PC-9 (cell line): ENCODE data around the gene WBP2. TPM values are rescaled to one million over a fixed set of nuclear protein-coding genes. Genes with fewer than 3 reads are reported as not detected.
A peak's percentile ranks its signal among the peaks of the same experiment; 100 is the strongest.
"Not testable (repeated sequence)": the region's sequence is repeated elsewhere in the genome, so short reads cannot be mapped to it uniquely, and the experiment has no call there.

Source experiments
- BruUV-seq: library from RNA; stranded (reverse); fragments of 400-500 nt; replicated peaks from 2 replicates; lab custom pipeline; 2021; lab: Mats Ljungman, UMichigan
- CTCF ChIA-PET: fragments of 300-600 bp; sonication (Branson Sonifier 250); formaldehyde crosslinking; loops from one replicate; lab custom pipeline; 2022; ENCODE audit warnings: antibody characterized with exemption; lab: Charles Lee
- POLR2A ChIA-PET: fragments of 300-600 bp; sonication (Branson Sonifier 250); formaldehyde crosslinking; loops from one replicate; lab custom pipeline; 2022; ENCODE audit warnings: antibody characterized with exemption; ENCODE audit not compliant: unreplicated experiment; lab: Charles Lee
- DNase-seq, 2 experiments: peaks; one replicate each; pipeline versions ENCODE4 v3.0.0 to v3.0.0-alpha.2; 2015 to 2022; ENCODE audit warnings: mixed read lengths in 1 of 2
- H2AFZ ChIP-seq: fragments of 200-600 bp; sonication (generic); 2 replicates; pipeline ENCODE4 v1.8.1; 2017; ENCODE audit warnings: antibody characterized with exemption
- H3F3A ChIP-seq: fragments of 200-600 bp; sonication (generic); 2 replicates; pipeline ENCODE4 v1.8.1; 2017; ENCODE audit warnings: antibody characterized with exemption, mild to moderate bottlenecking, low read depth; ENCODE audit not compliant: insufficient read depth
- H3K27ac ChIP-seq: fragments of 200-600 bp; sonication (generic); 2 replicates; pipeline ENCODE4 v1.6.1; 2016; ENCODE audit warnings: mixed run types
- H3K27me3 ChIP-seq: fragments of 200-600 bp; sonication (generic); 2 replicates; pipeline ENCODE4 v1.6.1; 2016; ENCODE audit warnings: low read depth, mixed run types; ENCODE audit not compliant: insufficient read depth
- H3K36me3 ChIP-seq: fragments of 200-600 bp; sonication (generic); 2 replicates; pipeline ENCODE4 v1.6.1; 2016; ENCODE audit warnings: low read depth, mixed run types
- H3K4me1 ChIP-seq: fragments of 200-600 bp; sonication (generic); replicated peaks from 2 replicates; pipeline ENCODE4 v1.6.1; 2016; ENCODE audit warnings: mixed run types; ENCODE audit not compliant: insufficient read depth
- H3K4me2 ChIP-seq: fragments of 200-600 bp; sonication (generic); 2 replicates; pipeline ENCODE4 v1.6.1; 2017; ENCODE audit warnings: mixed run types
- H3K4me3 ChIP-seq: fragments of 200-600 bp; sonication (generic); 2 replicates; pipeline ENCODE4 v1.6.1; 2016; ENCODE audit warnings: mixed run types
- H3K79me2 ChIP-seq: fragments of 200-600 bp; sonication (generic); 2 replicates; pipeline ENCODE4 v1.6.1; 2017; ENCODE audit warnings: low read depth, mixed run types
- H3K9me2 ChIP-seq: fragments of 200-600 bp; sonication (generic); 2 replicates; pipeline ENCODE4 v1.8.1; 2017; ENCODE audit warnings: mild to moderate bottlenecking; ENCODE audit not compliant: insufficient read depth
- H3K9me3 ChIP-seq: fragments of 200-600 bp; sonication (generic); 2 replicates; pipeline ENCODE4 v1.8.1; 2016; ENCODE audit warnings: low read depth; ENCODE audit not compliant: insufficient read depth
- H4K20me1 ChIP-seq: fragments of 200-600 bp; sonication (generic); 2 replicates; pipeline ENCODE4 v1.8.1; 2017; ENCODE audit not compliant: insufficient read depth
- CTCF ChIP-seq: fragments of 200-600 bp; sonication (generic); conservative IDR thresholded peaks from 2 replicates; pipeline ENCODE4 v1.6.1; 2017; ENCODE audit warnings: mixed run types, antibody characterized with exemption, mild to moderate bottlenecking, moderate library complexity
- EZH2 ChIP-seq: fragments of 200-600 bp; sonication (generic); IDR thresholded peaks from 2 replicates; pipeline ENCODE4 v1.8.0; 2017; ENCODE audit warnings: antibody characterized with exemption, low read depth
- intact Hi-C: fragments of 100-400 bp; cut with micrococcal nuclease; formaldehyde crosslinking; loops from one replicate; pipeline ENCODE4 v1.10.0; 2022; ENCODE audit not compliant: unreplicated experiment
- total RNA-seq: library from RNA; stranded (reverse); gene quantifications from 2 replicates; pipeline ENCODE4 v1.2.3, GENCODE V29; 2021

WBP2 gene
- total RNA-seq, 1 experiment from 2014 or later, result 159 TPM

- peak; percentile 84 to 87 for DNase-seq
- intact Hi-C loops, result loop anchor here (1.0 kb wide), 1 partner anchor 17 kb away; the partner anchor contains the start of gene WBP2
- no peaks in the 10 kb centered on the region for H3K9me2 ChIP-seq
Observed at GRCh38 chr17:75872434-75873351, 17.6 kb upstream of the WBP2 start.

GRCh38 chr17:75870228-75870627 is 15.1 kb upstream of the WBP2 start:
- CTCF ChIA-PET, result not testable (repeated sequence)

More at GRCh38 chr17:75872434-75873351, 17.6 kb upstream of the WBP2 start:
- TF ChIP-seq CTCF (no peak), EZH2 (no peak)
- Histone ChIP-seq H3K27me3 (no peaks in the 10 kb centered on the region), H3K36me3 (no peaks in the 10 kb centered on the region), H3K79me2 (0 out of 2 replicates have a peak, but pooled peaks cover 3% of the 10 kb centered on the region), H4K20me1 (no peaks in the 10 kb centered on the region), H3K4me3 (no peak overlapping the region; the same call in 1 of the 2 replicates), H3K4me1 (peaks cover 46% of the 10 kb centered on the region), H2AFZ (peak overlapping the region; percentile 63; the same call in 1 of the 2 replicates), H3K4me2 (peak overlapping the region; percentile 70), H3K9me3 (no peaks in the 10 kb centered on the region), H3K27ac (peak overlapping the region; percentile 58), H3F3A (peaks cover 46% of the 10 kb centered on the region)
- no TSS peak for BruUV-seq
- POLR2A ChIA-PET, result interaction anchor here (0.7 to 2.5 kb wide), 6 partner anchors 18 to 434 kb away, joined by 3 to 16 read pairs (median 10); partner anchors contain the start of gene WBP2
- CTCF ChIA-PET, result interaction anchor here (0.6 to 1.8 kb wide), 5 partner anchors 14 to 201 kb away, joined by 3 to 18 read pairs (median 7); partner anchors contain the start of gene WBP2

GRCh38 chr17:75869282-75870141 is 14.4 kb upstream of the WBP2 start:
- intact Hi-C loops, result no loop called here
- Histone ChIP-seq H3K4me3 (no peak overlapping the region), H3K4me1 (peaks cover 24% of the 10 kb centered on the region), H3K27me3 (no peaks in the 10 kb centered on the region), H3K9me2 (no peaks in the 10 kb centered on the region), H3K27ac (no peak overlapping the region), H2AFZ (no peak overlapping the region), H4K20me1 (no peaks in the 10 kb centered on the region), H3K9me3 (no peaks in the 10 kb centered on the region), H3K79me2 (no peaks in the 10 kb centered on the region), H3K4me2 (no peak overlapping the region), H3F3A (peaks cover 20% of the 10 kb centered on the region; the same call in 1 of the 2 replicates), H3K36me3 (no peaks in the 10 kb centered on the region)
- ChIA-PET POLR2A (interaction anchor here (0.7 kb wide), 2 partner anchors 89 to 180 kb away, joined by 3 read pairs; no protein-coding TSS in a partner anchor), CTCF (interaction anchor here (0.6 kb wide), 1 partner anchor 11 kb away, joined by 6 read pairs; no protein-coding TSS in a partner anchor)
- TF ChIP-seq EZH2 (no peak), CTCF (no peak)
- no peak for DNase-seq
- no TSS peak for BruUV-seq

More at GRCh38 chr17:75870228-75870627, 15.1 kb upstream of the WBP2 start:
- Histone ChIP-seq H3K4me1 (peaks cover 28% of the 10 kb centered on the region), H3F3A (peaks cover 22% of the 10 kb centered on the region; the same call in 1 of the 2 replicates)
- H3K9me2 ChIP-seq, POLR2A ChIA-PET, H3K27ac ChIP-seq, H3K36me3 ChIP-seq, H3K27me3 ChIP-seq, BruUV-seq, H3K79me2 ChIP-seq, intact Hi-C loops, DNase-seq, H4K20me1 ChIP-seq, H2AFZ ChIP-seq, H3K9me3 ChIP-seq, H3K4me3 ChIP-seq, H3K4me2 ChIP-seq: not testable (repeated sequence)

- CTCF ChIA-PET, H3K79me2 ChIP-seq, H4K20me1 ChIP-seq, H2AFZ ChIP-seq, H3K9me3 ChIP-seq, H3K36me3 ChIP-seq, H3K9me2 ChIP-seq, intact Hi-C loops, BruUV-seq, H3K27me3 ChIP-seq, H3K27ac ChIP-seq, H3K4me3 ChIP-seq, DNase-seq, H3K4me2 ChIP-seq: not testable (repeated sequence)
- peaks cover 24% of the 10 kb centered on the region for H3K4me1 ChIP-seq
- POLR2A ChIA-PET, result interaction anchor here (0.7 kb wide), 1 partner anchor 179 kb away, joined by 3 read pairs; no protein-coding TSS in a partner anchor
- peaks cover 20% of the 10 kb centered on the region; the same call in 1 of the 2 replicates for H3F3A ChIP-seq
Observed at GRCh38 chr17:75868730-75869281, 13.7 kb upstream of the WBP2 start.
